ACC112 (cell line): ENCODE results near the gene TANGO6.
A peak's percentile ranks its signal among the peaks of the same experiment; 100 is the strongest.
"Not testable (repeated sequence)": the region's sequence is repeated elsewhere in the genome, so short reads cannot be mapped to it uniquely, and the experiment has no call there.

Source experiments
- H2AFZ ChIP-seq: fragments of 200-600 bp; sonication (generic); one replicate; pipeline ENCODE4 v1.6.0; 2017; ENCODE audit warnings: antibody characterized with exemption, low read length; ENCODE audit not compliant: unreplicated experiment
- H3K27ac ChIP-seq: fragments of 200-600 bp; sonication (generic); 2 replicates; pipeline ENCODE4 v1.5.1; 2014; ENCODE audit warnings: low read depth, mild to moderate bottlenecking, antibody characterized with exemption, low read length, moderate library complexity
- H3K27me3 ChIP-seq: fragments of 200-600 bp; sonication (generic); 2 replicates; pipeline ENCODE4 v1.6.1; 2014; ENCODE audit warnings: mild to moderate bottlenecking, antibody characterized with exemption, low read length, moderate library complexity, mixed read lengths; ENCODE audit not compliant: insufficient read depth
- H3K36me3 ChIP-seq: fragments of 200-600 bp; sonication (generic); 2 replicates; pipeline ENCODE4 v1.6.1; 2016; ENCODE audit warnings: mild to moderate bottlenecking, antibody characterized with exemption, low read length, moderate library complexity, mixed read lengths; ENCODE audit not compliant: insufficient read depth
- H3K4me1 ChIP-seq: fragments of 200-600 bp; sonication (generic); one replicate; pipeline ENCODE4 v1.6.1; 2016; ENCODE audit warnings: low read length, mixed read lengths; ENCODE audit not compliant: insufficient read depth, unreplicated experiment, control insufficient read depth
- H3K4me3 ChIP-seq: fragments of 200-600 bp; sonication (generic); 2 replicates; pipeline ENCODE4 v1.5.1; 2014; ENCODE audit warnings: mild to moderate bottlenecking, low read depth, low read length
- H3K79me2 ChIP-seq: fragments of 200-600 bp; sonication (generic); one replicate; pipeline ENCODE4 v1.6.0; 2016; ENCODE audit warnings: low read length; ENCODE audit not compliant: control insufficient read depth, unreplicated experiment, insufficient read depth

Gene TANGO6

DNA sequence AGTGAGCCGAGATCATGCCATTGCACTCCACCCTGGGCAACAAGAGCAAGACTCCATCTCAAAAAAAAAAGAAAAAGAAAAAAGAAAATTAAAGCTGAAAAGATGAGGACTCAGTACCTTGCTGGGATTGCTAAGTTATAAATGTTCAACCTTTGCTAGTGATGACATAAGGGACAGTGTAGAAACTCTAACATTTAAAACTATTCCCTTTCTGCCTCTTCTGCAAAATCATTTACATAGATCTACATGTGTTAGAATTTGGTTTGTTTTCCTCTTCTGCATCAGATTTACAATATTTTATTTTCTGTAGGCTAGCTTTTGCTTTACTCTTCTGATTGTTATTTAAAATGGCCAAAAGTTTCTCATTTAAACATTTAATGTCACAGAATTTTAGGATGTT is 212.6 kb downstream of the TANGO6 start:
- Histone ChIP-seq H3K4me3 (no peak overlapping the region), H3K36me3 (no peaks in the 10 kb centered on the region), H3K4me1 (peaks cover 20% of the 10 kb centered on the region), H3K79me2 (no peaks in the 10 kb centered on the region), H2AFZ (no peak overlapping the region), H3K27me3 (no peaks in the 10 kb centered on the region), H3K27ac (no peak overlapping the region)

DNA sequence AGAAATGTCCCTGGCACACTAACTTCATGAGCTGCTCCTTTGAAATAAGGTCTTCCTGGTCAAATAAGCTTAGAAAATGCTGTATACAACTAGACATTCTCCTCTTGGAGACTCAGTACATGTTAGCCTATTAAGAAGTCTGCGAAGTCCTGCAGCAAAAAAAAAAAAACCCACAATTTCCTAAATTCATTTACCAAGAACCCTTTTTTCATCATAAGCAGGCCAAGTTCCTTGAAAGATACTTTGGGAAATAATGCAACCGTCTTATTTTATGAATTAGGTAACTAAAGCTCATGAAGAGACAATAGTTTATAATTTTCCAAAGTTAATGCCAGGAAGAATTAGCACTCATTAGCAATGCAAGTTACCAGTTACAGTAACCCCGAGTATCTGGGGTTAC is 213.1 kb downstream of the TANGO6 start:
- Histone ChIP-seq H2AFZ (no peak overlapping the region), H3K27me3 (no peaks in the 10 kb centered on the region), H3K36me3 (no peaks in the 10 kb centered on the region), H3K79me2 (no peaks in the 10 kb centered on the region), H3K27ac (no peak overlapping the region), H3K4me1 (peaks cover 20% of the 10 kb centered on the region), H3K4me3 (no peak overlapping the region)

DNA sequence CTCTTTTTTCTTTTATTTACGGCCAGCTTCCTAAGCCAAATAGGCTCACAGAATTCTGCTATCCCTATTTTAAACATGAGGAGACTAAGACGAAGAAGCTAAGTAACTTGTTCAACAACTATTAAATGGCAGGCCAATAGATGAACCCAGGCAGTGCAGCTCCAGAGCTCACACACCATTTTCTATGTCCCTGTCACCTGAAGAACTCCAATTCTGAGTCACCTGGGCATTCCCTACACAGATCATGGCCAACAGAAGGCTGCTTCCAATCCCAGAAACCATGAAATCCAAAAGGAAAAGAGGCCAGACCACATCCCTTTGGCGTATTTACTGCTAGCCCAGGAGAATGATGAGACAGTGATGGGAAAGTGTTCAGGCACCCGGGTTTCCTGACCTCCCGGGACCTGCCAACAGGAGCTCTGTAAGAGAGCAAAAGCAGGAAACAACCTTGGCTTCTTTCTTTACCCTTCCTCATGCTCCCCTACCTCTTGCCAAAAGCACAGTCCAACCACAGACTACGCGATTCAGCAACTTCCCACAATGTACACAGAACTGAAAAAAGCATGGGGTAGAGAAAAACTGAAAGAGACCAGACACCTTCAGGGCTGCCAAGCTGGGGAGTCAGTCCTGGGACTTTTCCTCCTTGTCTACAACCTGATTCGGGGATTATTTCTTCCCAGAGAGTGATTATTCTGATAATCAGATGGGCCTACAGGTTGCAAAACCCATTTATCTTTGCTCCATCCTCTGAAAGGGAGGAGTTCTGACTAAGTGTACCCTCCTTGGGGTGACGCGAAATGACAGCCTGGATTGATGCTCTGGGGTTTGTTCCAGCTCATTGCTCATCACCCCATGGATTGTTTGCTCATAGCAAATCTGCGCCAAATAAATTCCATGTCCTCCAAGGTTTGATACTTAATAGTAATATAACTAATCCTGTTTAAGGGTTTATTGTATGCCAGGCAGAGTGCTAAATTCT is 214.4 kb downstream of the TANGO6 start:
- H3K4me1 ChIP-seq, result peaks cover 20% of the 10 kb centered on the region
- no peaks in the 10 kb centered on the region for H3K27me3 ChIP-seq
- H3K79me2 ChIP-seq, result no peaks in the 10 kb centered on the region
- H2AFZ ChIP-seq, result peak overlapping the region; percentile 57
- H3K4me3 ChIP-seq, result no peak overlapping the region
- H3K36me3 ChIP-seq, result no peaks in the 10 kb centered on the region
- H3K27ac ChIP-seq, result peak overlapping the region; percentile 92

GRCh38 chr16:69063491-69063890 is 220.2 kb downstream of the TANGO6 start:
- H3K79me2 ChIP-seq, H3K36me3 ChIP-seq, H3K4me3 ChIP-seq, H3K27ac ChIP-seq, H2AFZ ChIP-seq, H3K27me3 ChIP-seq: not testable (repeated sequence)
- H3K4me1 ChIP-seq, result peaks cover 15% of the 10 kb centered on the region

- no peak overlapping the region for H3K4me3 ChIP-seq
- no peaks in the 10 kb centered on the region for H3K27me3 ChIP-seq
- no peaks in the 10 kb centered on the region for H3K36me3 ChIP-seq
- H3K4me1 ChIP-seq, result peaks cover 10% of the 10 kb centered on the region
- no peak overlapping the region for H2AFZ ChIP-seq
- H3K79me2 ChIP-seq, result no peaks in the 10 kb centered on the region
- no peak overlapping the region for H3K27ac ChIP-seq
Observed at GRCh38 chr16:69064124-69064763, 220.9 kb downstream of the TANGO6 start.

GRCh38 chr16:69064764-69065313 is 221.5 kb downstream of the TANGO6 start:
- no peak overlapping the region for H3K27ac ChIP-seq
- no peaks in the 10 kb centered on the region for H3K79me2 ChIP-seq
- no peaks in the 10 kb centered on the region for H3K36me3 ChIP-seq
- H3K27me3 ChIP-seq, result no peaks in the 10 kb centered on the region
- H2AFZ ChIP-seq, result no peak overlapping the region
- peaks cover 10% of the 10 kb centered on the region for H3K4me1 ChIP-seq
- H3K4me3 ChIP-seq, result no peak overlapping the region

DNA sequence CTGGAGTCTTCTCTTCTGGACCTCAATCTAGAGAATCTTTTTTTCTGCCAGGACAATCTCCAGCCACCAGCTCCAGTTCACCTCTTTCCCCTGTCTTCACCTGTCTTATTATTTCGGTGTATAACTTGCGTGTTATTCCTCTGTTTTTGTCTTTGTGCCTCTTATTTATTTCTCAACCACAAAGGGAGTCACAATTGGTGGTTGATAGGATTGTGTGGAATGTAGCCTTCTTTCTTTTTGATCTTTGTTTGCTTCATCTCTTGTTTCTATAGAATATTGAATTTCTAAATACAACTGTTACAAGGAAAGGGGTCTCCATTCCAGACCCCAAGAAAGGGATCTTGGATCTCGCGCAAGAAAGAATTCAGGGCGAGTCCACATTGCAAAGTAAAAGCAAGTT is 226.2 kb downstream of the TANGO6 start:
- no peaks in the 10 kb centered on the region for H3K79me2 ChIP-seq
- H3K4me3 ChIP-seq, result no peak overlapping the region
- peaks cover 21% of the 10 kb centered on the region for H3K4me1 ChIP-seq
- no peaks in the 10 kb centered on the region for H3K27me3 ChIP-seq
- no peak overlapping the region for H2AFZ ChIP-seq
- no peaks in the 10 kb centered on the region for H3K36me3 ChIP-seq
- H3K27ac ChIP-seq, result no peak overlapping the region

GRCh38 chr16:69071036-69071435 is 227.7 kb downstream of the TANGO6 start:
- H3K4me1 ChIP-seq, result peaks cover 19% of the 10 kb centered on the region
- H3K4me3 ChIP-seq, result no peak overlapping the region
- no peaks in the 10 kb centered on the region for H3K79me2 ChIP-seq
- no peaks in the 10 kb centered on the region for H3K36me3 ChIP-seq
- no peak overlapping the region for H3K27ac ChIP-seq
- H2AFZ ChIP-seq, result no peak overlapping the region
- H3K27me3 ChIP-seq, result no peaks in the 10 kb centered on the region

DNA sequence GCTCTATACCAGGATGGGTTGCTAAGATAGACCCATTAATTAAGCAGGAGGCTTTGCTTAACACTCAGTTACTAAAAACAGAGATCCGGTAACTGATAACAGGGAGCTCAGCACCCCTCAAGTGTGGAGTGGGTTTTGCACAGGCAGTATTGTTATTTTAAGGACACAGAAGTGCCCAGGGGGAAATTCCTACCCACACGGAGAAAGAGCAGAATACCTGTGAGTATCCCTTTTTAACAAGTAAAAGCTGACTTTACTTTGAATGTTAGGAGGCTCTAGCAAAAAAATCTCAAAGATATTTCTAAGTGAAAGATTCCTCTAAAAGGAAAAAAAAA is 229.3 kb downstream of the TANGO6 start:
- Histone ChIP-seq H3K27ac (no peak overlapping the region; the same call in 1 of the 2 replicates), H3K4me1 (peaks cover 19% of the 10 kb centered on the region), H3K36me3 (no peaks in the 10 kb centered on the region), H3K79me2 (no peaks in the 10 kb centered on the region), H2AFZ (no peak overlapping the region), H3K4me3 (no peak overlapping the region), H3K27me3 (no peaks in the 10 kb centered on the region)

DNA sequence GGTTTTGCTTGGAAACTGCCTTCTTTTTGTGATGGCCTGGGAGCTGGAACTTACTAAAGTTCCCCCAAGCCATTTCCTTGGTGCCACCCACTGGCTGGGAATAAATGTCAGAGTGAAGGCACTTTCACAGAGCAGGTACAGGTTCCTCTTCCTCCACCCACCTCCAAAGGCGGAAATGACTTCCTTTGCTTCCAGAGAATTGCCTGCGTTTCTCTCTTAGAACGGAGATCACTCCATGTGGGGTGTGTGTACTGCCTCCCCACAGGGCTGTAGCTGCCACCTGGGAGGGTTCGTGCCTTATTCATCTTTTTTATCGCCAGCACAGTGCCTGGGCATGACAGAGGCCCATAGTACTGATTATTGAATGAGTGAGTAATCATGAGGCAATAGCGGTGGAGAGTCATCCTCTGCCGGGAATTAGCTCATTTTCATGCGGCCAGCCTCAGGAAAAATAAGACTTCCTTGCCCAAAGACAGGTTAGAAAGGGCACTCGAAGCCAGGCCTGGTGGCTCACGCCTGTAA is 229.9 kb downstream of the TANGO6 start:
- Histone ChIP-seq H3K79me2 (no peaks in the 10 kb centered on the region), H3K27ac (peak overlapping the region; percentile 65), H3K4me3 (no peak overlapping the region), H3K27me3 (no peaks in the 10 kb centered on the region), H3K4me1 (peaks cover 19% of the 10 kb centered on the region), H2AFZ (no peak overlapping the region), H3K36me3 (no peaks in the 10 kb centered on the region)
